A549 (cell line): Measurements from ENCODE around the gene CNTN5. TPM values are rescaled to one million over a fixed set of nuclear protein-coding genes. Genes with fewer than 3 reads are reported as not detected.

ENCODE experiments used
- ATAC-seq, 2 experiments: fragments of 200-7000 bp in 1 of 2; fragments of >200 bp in 1 of 2; cut with Nextera tagmentation in 1 of 2; cut with Tn5 transposase in 1 of 2; 3 replicates each; pipeline versions ENCODE4 v1.8.0 to v1.9.1; 2018 to 2020; ENCODE audit warnings: mild to moderate bottlenecking in 1 of 2, moderate library complexity in 1 of 2
- CTCF ChIA-PET: fragments of 300-600 bp; sonication (Branson Sonifier 250); formaldehyde crosslinking; extraction: SDS; loops from one replicate; lab custom pipeline; 2021; ENCODE audit warnings: antibody characterized with exemption, inconsistent platforms; lab: Yijun Ruan, JAX
- POLR2A ChIA-PET: fragments of 350-600 bp; formaldehyde crosslinking; extraction: SDS; loops from one replicate; lab custom pipeline; 2021; ENCODE audit warnings: antibody characterized with exemption, inconsistent platforms; lab: Yijun Ruan, JAX
- DNase-seq, 2 experiments: peaks; one replicate each; pipeline versions ENCODE4 v3.0.0 to v3.0.0-alpha.2; 2011 to 2016; ENCODE audit warnings: low read depth in 1 of 2, low spot score in 1 of 2
- FAIRE-seq: peaks from 2 replicates; lab custom pipeline; 2011; peaks lifted over from hg19 to GRCh38; lab: Jason Lieb, UNC
- H3K27ac ChIP-seq, 2 experiments: fragments of >200 bp; sonication (Bioruptor Twin); formaldehyde crosslinking; 3 replicates each; pipeline ENCODE4 v1.5.1; 2016 to 2017
- H3K4me1 ChIP-seq: fragments of >200 bp; sonication (Bioruptor Twin); formaldehyde crosslinking; 3 replicates; pipeline ENCODE4 v1.6.1; 2016
- H3K4me2 ChIP-seq: fragments of >200 bp; sonication (Bioruptor Twin); formaldehyde crosslinking; 3 replicates; pipeline ENCODE4 v1.6.1; 2016
- H3K4me3 ChIP-seq: fragments of >200 bp; sonication (Bioruptor Twin); formaldehyde crosslinking; 3 replicates; pipeline ENCODE4 v1.5.1; 2016
- H3K9me3 ChIP-seq: fragments of >200 bp; sonication (Bioruptor Twin); formaldehyde crosslinking; 3 replicates; pipeline ENCODE4 v1.6.1; 2016
- CBX2 ChIP-seq: fragments of 200-600 bp; sonication (generic); IDR thresholded peaks from 2 replicates; pipeline ENCODE4 v1.6.1; 2016; ENCODE audit warnings: low read depth, mild to moderate bottlenecking, borderline replicate concordance
- CBX8 ChIP-seq: fragments of 200-600 bp; sonication (generic); IDR thresholded peaks from 2 replicates; pipeline ENCODE4 v1.6.1; 2016
- CEBPB ChIP-seq, 2 experiments: fragments of >200 bp in 1 of 2; sonication (Bioruptor Twin) in 1 of 2; formaldehyde crosslinking in 1 of 2; IDR thresholded peaks; 2 replicates each; pipeline ENCODE4 v1.6.1; 2012 to 2016
- CHD4 ChIP-seq: fragments of 200-600 bp; sonication (generic); IDR thresholded peaks from 2 replicates; pipeline ENCODE4 v1.6.1; 2016; ENCODE audit warnings: antibody characterized with exemption, mild to moderate bottlenecking, borderline replicate concordance
- EHF ChIP-seq: fragments of 250-450 bp; sonication (Bioruptor Pico); IDR thresholded peaks from 2 replicates; pipeline ENCODE4 v1.5.0; 2020; ENCODE audit warnings: mild to moderate bottlenecking
- EHMT2 ChIP-seq: fragments of 200-600 bp; sonication (generic); IDR thresholded peaks from 2 replicates; pipeline ENCODE4 v1.6.1; 2016; ENCODE audit warnings: antibody characterized with exemption, low read depth, mild to moderate bottlenecking, moderate library complexity
- EP300 ChIP-seq, 2 experiments: fragments of >200 bp; sonication (Bioruptor Twin); formaldehyde crosslinking; IDR thresholded peaks; 2 replicates in 1 of 2; 3 replicates in 1 of 2; pipeline ENCODE4 v1.6.1; 2016 to 2017
- FOXS1 ChIP-seq: fragments of 250-450 bp; sonication (Bioruptor Pico); IDR thresholded peaks from 2 replicates; pipeline ENCODE4 v1.5.0; 2020; ENCODE audit warnings: mild to moderate bottlenecking, moderate library complexity
- GATA3 ChIP-seq: IDR thresholded peaks from 2 replicates; pipeline ENCODE4 v1.6.1; 2012; ENCODE audit warnings: borderline replicate concordance
- HDAC2 ChIP-seq: fragments of 200-600 bp; sonication (generic); IDR thresholded peaks from 2 replicates; pipeline ENCODE4 v1.6.1; 2016
- HEYL ChIP-seq: fragments of 250-450 bp; sonication (Bioruptor Pico); IDR thresholded peaks from 2 replicates; pipeline ENCODE4 v1.8.0; 2021; ENCODE audit warnings: mild to moderate bottlenecking, moderate library complexity
- HOXB5 ChIP-seq: fragments of 250-450 bp; sonication (Bioruptor Pico); IDR thresholded peaks from 2 replicates; pipeline ENCODE4 v1.5.0; 2020; ENCODE audit warnings: mild to moderate bottlenecking, moderate library complexity
- JUN ChIP-seq, 2 experiments: fragments of >200 bp; sonication (Bioruptor Twin); formaldehyde crosslinking; IDR thresholded peaks; 2 replicates in 1 of 2; 3 replicates in 1 of 2; pipeline ENCODE4 v1.6.1; 2016 to 2017
- JUNB ChIP-seq: fragments of >200 bp; sonication (Bioruptor Twin); formaldehyde crosslinking; IDR thresholded peaks from 2 replicates; pipeline ENCODE4 v1.6.1; 2016
- KDM1A ChIP-seq: fragments of 200-600 bp; sonication (generic); IDR thresholded peaks from 2 replicates; pipeline ENCODE4 v1.6.1; 2016; ENCODE audit warnings: low read depth, mild to moderate bottlenecking
- KDM5A ChIP-seq: fragments of 200-600 bp; sonication (generic); IDR thresholded peaks from 2 replicates; pipeline ENCODE4 v1.6.1; 2016; ENCODE audit warnings: antibody characterized with exemption, mild to moderate bottlenecking
- MAFK ChIP-seq: fragments of 450-650 bp; IDR thresholded peaks from 2 replicates; pipeline ENCODE4 v1.6.1; 2014; ENCODE audit not compliant: partially characterized antibody
- MAZ ChIP-seq: fragments of 150-350 bp; IDR thresholded peaks from 2 replicates; pipeline ENCODE4 v1.6.1; 2014; ENCODE audit warnings: antibody characterized with exemption, low read depth, low read length, borderline replicate concordance
- MYC ChIP-seq: IDR thresholded peaks from 2 replicates; pipeline ENCODE4 v1.6.1; 2012; ENCODE audit warnings: mild to moderate bottlenecking, inconsistent platforms, low read length, improper control_type of control experiment, borderline replicate concordance
- NFE2L2 ChIP-seq: fragments of 150-350 bp; conservative IDR thresholded peaks from 2 replicates; pipeline ENCODE4 v1.6.1; 2014; ENCODE audit warnings: low read length
- NR3C1 ChIP-seq: fragments of >200 bp; sonication (Bioruptor Twin); formaldehyde crosslinking; IDR thresholded peaks from 3 replicates; pipeline ENCODE4 v1.6.1; 2017
- RARB ChIP-seq: fragments of 250-450 bp; sonication (Bioruptor Pico); IDR thresholded peaks from 2 replicates; pipeline ENCODE4 v1.8.0; 2021; ENCODE audit warnings: mild to moderate bottlenecking, moderate library complexity
- RCOR1 ChIP-seq: fragments of 150-350 bp; IDR thresholded peaks from 2 replicates; pipeline ENCODE4 v1.6.1; 2014; ENCODE audit warnings: antibody characterized with exemption, low read length, low read depth
- SMC3 ChIP-seq: fragments of >200 bp; sonication (Bioruptor Twin); formaldehyde crosslinking; IDR thresholded peaks from 3 replicates; pipeline ENCODE4 v1.6.1; 2018; ENCODE audit warnings: inconsistent platforms
- SREBF2 ChIP-seq: fragments of 450-650 bp; IDR thresholded peaks from 2 replicates; pipeline ENCODE4 v1.6.1; 2014; ENCODE audit warnings: mild to moderate bottlenecking, moderate library complexity
- ZC3H11A ChIP-seq: fragments of 450-650 bp; IDR thresholded peaks from 2 replicates; pipeline ENCODE4 v1.6.1; 2014; ENCODE audit warnings: antibody characterized with exemption, mild to moderate bottlenecking
- ZFP36 ChIP-seq: fragments of 450-650 bp; IDR thresholded peaks from 2 replicates; pipeline ENCODE4 v1.6.1; 2014; ENCODE audit warnings: borderline replicate concordance; ENCODE audit not compliant: partially characterized antibody
- WGBS: methylation state at CpG from one replicate; pipeline ENCODE4 v1.1.6; 2017; ENCODE audit errors: missing lambda C conversion rate; 5-methylcytosine and 5-hydroxymethylcytosine counted together
- polyA plus RNA-seq, 4 experiments: library from polyadenylated mRNA; depleted of rRNA in 3 of 4; stranded (reverse); fragments of >200 nt; fragmentation: RNase III in 1 of 4; extraction: RNeasy Plus Mini Kit Qiagen cat#74134 plus additional on column Dnase treatment in 1 of 4; gene quantifications; 2 replicates in 3 of 4; 3 replicates in 1 of 4; pipeline ENCODE4 v1.2.3, GENCODE V29; 2011 to 2017
- TF ChIP-seq, protein P1 (sequence below): fragments of >200 bp; sonication (Bioruptor Twin); formaldehyde crosslinking; IDR thresholded peaks from 2 replicates; pipeline ENCODE4 v1.6.1; 2016
- TF ChIP-seq, protein P2 (sequence below): IDR thresholded peaks from 2 replicates; pipeline ENCODE4 v1.6.1; 2012
- TF ChIP-seq, protein P3 (sequence below): fragments of 150-350 bp; IDR thresholded peaks from 2 replicates; pipeline ENCODE4 v1.6.1; 2014; ENCODE audit warnings: low read depth, mild to moderate bottlenecking, low read length
- TF ChIP-seq, protein P4 (sequence below): fragments of 250-450 bp; sonication (Bioruptor Pico); IDR thresholded peaks from 2 replicates; pipeline ENCODE4 v1.5.0; 2021; ENCODE audit warnings: mild to moderate bottlenecking, moderate library complexity, borderline replicate concordance
- TF ChIP-seq, protein P5 (sequence below): IDR thresholded peaks from 2 replicates; pipeline ENCODE4 v1.6.1; 2012; ENCODE audit warnings: low read depth, borderline replicate concordance

The CNTN5 gene
- polyA plus RNA-seq, 2 of the 4 experiments (the other 2 are of a cell fraction): 0.08 TPM; not detected in 1

DNA sequence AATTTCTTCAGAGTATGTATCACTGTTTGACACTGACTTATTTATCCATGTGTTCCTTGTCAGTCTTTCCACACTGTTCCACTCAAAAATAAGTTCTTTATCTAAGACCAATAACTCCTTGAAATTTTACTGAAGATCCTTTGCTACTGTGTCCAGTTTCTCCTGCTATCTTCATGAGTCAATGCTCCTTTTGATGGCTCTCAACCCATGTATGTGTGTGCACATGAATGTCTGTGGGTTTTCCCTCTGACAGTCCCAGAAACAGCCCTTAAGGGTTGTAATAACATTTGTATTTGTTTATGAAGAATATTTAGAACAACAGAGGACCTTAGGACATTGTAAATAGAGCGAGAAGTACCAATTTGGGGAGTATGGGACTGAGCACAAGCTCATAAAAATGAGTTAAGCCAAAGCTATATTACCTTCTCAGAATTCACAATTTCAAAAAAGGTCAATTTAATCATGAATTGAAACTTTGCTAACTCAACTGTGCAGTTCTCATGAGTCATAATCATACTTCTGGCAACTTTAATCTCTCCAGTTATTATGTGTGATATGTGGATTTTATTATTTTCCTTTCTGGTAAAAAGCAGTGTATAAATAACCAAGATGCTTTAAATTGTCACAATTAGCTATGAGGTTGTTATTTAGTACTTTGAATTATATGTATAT lies 533.6 kb downstream of the CNTN5 start:
- POLR2A ChIA-PET: no interaction called here
- 47% methylated on average over 1 of the region's 1 CpG for WGBS
- no peak overlapping the region for H3K27ac ChIP-seq
- H3K9me3 ChIP-seq: no peaks in the 10 kb centered on the region
- TF ChIP-seq CBX2: no peak
- no peak for TF ChIP-seq KDM5A
- no peak for TF ChIP-seq HEYL (CRISPR knock-in tag)
- TF ChIP-seq EP300 (IDR thresholded peaks at IDR 0.05): no peak
- TF ChIP-seq NR3C1: no peak
- no peak for TF ChIP-seq SREBF2
- TF ChIP-seq, protein P1, sequence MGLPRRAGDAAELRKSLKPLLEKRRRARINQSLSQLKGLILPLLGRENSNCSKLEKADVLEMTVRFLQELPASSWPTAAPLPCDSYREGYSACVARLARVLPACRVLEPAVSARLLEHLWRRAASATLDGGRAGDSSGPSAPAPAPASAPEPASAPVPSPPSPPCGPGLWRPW: no peak
- TF ChIP-seq, all 56 proteins: peak for 0
- Histone ChIP-seq H3K4me3 (no peak overlapping the region), H3K4me1 (no peaks in the 10 kb centered on the region), H3K4me2 (no peak overlapping the region)
- FAIRE-seq (no peak), ATAC-seq (no peak), DNase-seq (no peak)
- CTCF ChIA-PET: no interaction called here

DNA sequence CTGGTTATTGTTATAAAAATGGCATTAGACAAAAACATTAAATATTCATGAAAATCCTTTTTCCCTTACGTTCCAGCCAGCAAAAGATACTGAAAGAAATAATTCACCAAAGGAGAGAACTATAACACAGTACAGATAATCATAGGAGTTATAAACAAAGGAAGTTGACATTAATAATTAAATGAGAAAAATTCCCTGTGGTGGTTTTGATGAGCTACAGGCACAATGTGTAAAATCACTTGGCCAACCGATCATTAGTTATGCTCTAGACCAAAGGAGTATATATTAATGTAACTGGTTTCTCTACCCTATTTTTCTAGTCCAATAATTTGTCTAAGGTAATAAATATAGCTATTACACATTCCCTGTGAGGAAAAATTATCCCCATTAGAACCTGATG lies 534.7 kb downstream of the CNTN5 start:
- Histone ChIP-seq H3K27ac (no peak overlapping the region), H3K9me3 (no peaks in the 10 kb centered on the region), H3K4me1 (no peaks in the 10 kb centered on the region), H3K4me2 (no peak overlapping the region), H3K4me3 (no peak overlapping the region)
- 70% methylated on average over 2 of the region's 2 CpGs for WGBS
- DNase-seq (no peak), FAIRE-seq (no peak), ATAC-seq (no peak)
- CTCF ChIA-PET: no interaction called here
- TF ChIP-seq NFE2L2: no peak
- TF ChIP-seq JUN (IDR thresholded peaks at IDR 0.05): no peak
- no peak for TF ChIP-seq MAFK
- no peak for TF ChIP-seq EHMT2
- no peak for TF ChIP-seq CBX8
- TF ChIP-seq HOXB5: no peak
- TF ChIP-seq, protein P2, sequence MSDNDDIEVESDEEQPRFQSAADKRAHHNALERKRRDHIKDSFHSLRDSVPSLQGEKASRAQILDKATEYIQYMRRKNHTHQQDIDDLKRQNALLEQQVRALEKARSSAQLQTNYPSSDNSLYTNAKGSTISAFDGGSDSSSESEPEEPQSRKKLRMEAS: no peak
- TF ChIP-seq RCOR1: no peak
- TF ChIP-seq HDAC2: no peak
- TF ChIP-seq EHF (CRISPR knock-in tag): no peak
- TF ChIP-seq, protein P3, sequence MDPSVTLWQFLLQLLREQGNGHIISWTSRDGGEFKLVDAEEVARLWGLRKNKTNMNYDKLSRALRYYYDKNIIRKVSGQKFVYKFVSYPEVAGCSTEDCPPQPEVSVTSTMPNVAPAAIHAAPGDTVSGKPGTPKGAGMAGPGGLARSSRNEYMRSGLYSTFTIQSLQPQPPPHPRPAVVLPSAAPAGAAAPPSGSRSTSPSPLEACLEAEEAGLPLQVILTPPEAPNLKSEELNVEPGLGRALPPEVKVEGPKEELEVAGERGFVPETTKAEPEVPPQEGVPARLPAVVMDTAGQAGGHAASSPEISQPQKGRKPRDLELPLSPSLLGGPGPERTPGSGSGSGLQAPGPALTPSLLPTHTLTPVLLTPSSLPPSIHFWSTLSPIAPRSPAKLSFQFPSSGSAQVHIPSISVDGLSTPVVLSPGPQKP: no peak
- TF ChIP-seq GATA3: no peak
- no peak for TF ChIP-seq KDM5A
- TF ChIP-seq HEYL (CRISPR knock-in tag): no peak
- TF ChIP-seq FOXS1: no peak
- no peak for TF ChIP-seq JUNB
- no peak for TF ChIP-seq MAZ
- no peak for TF ChIP-seq KDM1A
- TF ChIP-seq, protein P4, sequence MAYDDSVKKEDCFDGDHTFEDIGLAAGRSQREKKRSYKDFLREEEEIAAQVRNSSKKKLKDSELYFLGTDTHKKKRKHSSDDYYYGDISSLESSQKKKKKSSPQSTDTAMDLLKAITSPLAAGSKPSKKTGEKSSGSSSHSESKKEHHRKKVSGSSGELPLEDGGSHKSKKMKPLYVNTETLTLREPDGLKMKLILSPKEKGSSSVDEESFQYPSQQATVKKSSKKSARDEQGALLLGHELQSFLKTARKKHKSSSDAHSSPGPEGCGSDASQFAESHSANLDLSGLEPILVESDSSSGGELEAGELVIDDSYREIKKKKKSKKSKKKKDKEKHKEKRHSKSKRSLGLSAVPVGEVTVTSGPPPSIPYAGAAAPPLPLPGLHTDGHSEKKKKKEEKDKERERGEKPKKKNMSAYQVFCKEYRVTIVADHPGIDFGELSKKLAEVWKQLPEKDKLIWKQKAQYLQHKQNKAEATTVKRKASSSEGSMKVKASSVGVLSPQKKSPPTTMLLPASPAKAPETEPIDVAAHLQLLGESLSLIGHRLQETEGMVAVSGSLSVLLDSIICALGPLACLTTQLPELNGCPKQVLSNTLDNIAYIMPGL (CRISPR knock-in tag): no peak
- POLR2A ChIA-PET: no interaction called here

DNA sequence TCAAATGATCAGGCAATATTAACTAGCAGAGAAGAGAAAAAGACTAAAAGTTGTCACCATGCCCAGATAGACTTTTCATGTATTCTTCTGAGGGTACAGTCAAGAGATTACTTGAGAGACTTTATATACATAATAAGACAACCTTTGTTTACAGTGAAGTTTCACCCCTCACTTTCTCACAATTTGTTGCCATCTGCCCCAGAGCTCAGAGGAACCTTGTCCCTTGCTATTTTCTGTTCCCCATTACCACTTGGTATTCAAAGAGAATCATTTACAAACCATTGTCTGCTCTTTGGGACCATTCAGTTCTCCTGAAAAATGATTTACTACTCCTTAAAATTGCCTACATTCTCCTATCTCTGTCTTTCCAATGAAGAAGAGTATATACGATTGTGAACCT lies 544.6 kb downstream of the CNTN5 start:
- ChIA-PET CTCF (no interaction called here), POLR2A (no interaction called here)
- ATAC-seq (no peak), DNase-seq (no peak), FAIRE-seq (no peak)
- no peak overlapping the region for H3K4me3 ChIP-seq
- no peak overlapping the region for H3K4me2 ChIP-seq
- H3K9me3 ChIP-seq: no peaks in the 10 kb centered on the region
- TF ChIP-seq MYC (no peak), RARB (CRISPR knock-in tag) (no peak), CBX8 (no peak), NR3C1 (no peak), ZC3H11A (no peak), CHD4 (no peak), ZFP36 (no peak), KDM5A (no peak), SMC3 (no peak), HOXB5 (no peak), CEBPB (IDR thresholded peaks at IDR 0.05) (no peak)
- TF ChIP-seq, protein P5, sequence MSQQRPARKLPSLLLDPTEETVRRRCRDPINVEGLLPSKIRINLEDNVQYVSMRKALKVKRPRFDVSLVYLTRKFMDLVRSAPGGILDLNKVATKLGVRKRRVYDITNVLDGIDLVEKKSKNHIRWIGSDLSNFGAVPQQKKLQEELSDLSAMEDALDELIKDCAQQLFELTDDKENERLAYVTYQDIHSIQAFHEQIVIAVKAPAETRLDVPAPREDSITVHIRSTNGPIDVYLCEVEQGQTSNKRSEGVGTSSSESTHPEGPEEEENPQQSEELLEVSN: no peak
- TF ChIP-seq, protein P4 (CRISPR knock-in tag): no peak
- H3K27ac ChIP-seq: no peak overlapping the region
- no peaks in the 10 kb centered on the region for H3K4me1 ChIP-seq
- 57% methylated on average over 1 of the region's 1 CpG for WGBS
